Measurements from ENCODE around the gene UQCC3. TPM values are rescaled to one million over a fixed set of nuclear protein-coding genes. Genes with fewer than 3 reads are reported as not detected.

Gene UQCC3
- total and polyA plus RNA-seq, 2 donors (not counting 3 experiments of a cell fraction or from before 2014, with no cell fraction given), result 8.6 to 15.5 TPM

- ChIA-PET CTCF (interaction anchor here (0.8 kb wide), 1 partner anchor 223 kb away, joined by 3 read pairs; no protein-coding TSS in a partner anchor), POLR2A (interaction anchor here (2.5 kb wide), 1 partner anchor 18 kb away, joined by 13 read pairs; the partner anchor contains the start of genes C11orf98 and CSKMT)
- Histone ChIP-seq H3K9me3 (replicated peaks; ENCODE audit: control insufficient read depth, insufficient read depth, low read length) (no peaks in the 10 kb centered on the region), H3K9ac (replicated peaks; ENCODE audit: extremely low read depth, insufficient read depth, low read length) (no peak overlapping the region), H3K27ac (ENCODE audit: insufficient read depth, low read depth, low read length) (no peak overlapping the region), H3K27me3 (ENCODE audit: control insufficient read depth in 2 of 2, insufficient read depth in 2 of 2, low read length in 2 of 2) (no peaks in the 10 kb centered on the region), H3K36me3 (ENCODE audit: control insufficient read depth in 2 of 2, extremely low read depth in 1 of 2, insufficient read depth in 2 of 2, low read length in 2 of 2) (peaks cover 15 to 25% of the 10 kb centered on the region in 2 experiments), H3K4me2 (ENCODE audit: insufficient read depth, low read length) (no peak overlapping the region), H3K4me1 (ENCODE audit: control insufficient read depth, extremely low read depth, insufficient read depth, low read length) (peaks cover 13% of the 10 kb centered on the region), H3K79me2 (ENCODE audit: control insufficient read depth, insufficient read depth, low read length) (peaks cover 49% of the 10 kb centered on the region), H2AFZ (ENCODE audit: low read depth, low read length) (no peak overlapping the region), H3K9me1 (replicated peaks; ENCODE audit: control insufficient read depth, extremely low read depth, insufficient read depth, low read length) (no peaks in the 10 kb centered on the region), H3K4me3 (replicated peaks in 1 of 3; ENCODE audit: insufficient read depth in 1 of 3, low read depth in 1 of 3, low read length in 3 of 3) (no peak overlapping the region), H4K20me1 (replicated peaks; ENCODE audit: control insufficient read depth, extremely low read depth, insufficient read depth, low read length) (no peaks in the 10 kb centered on the region)
- intact Hi-C loops (cut with micrococcal nuclease), result no loop called here
- TF ChIP-seq POLR2A (IDR thresholded peaks at IDR 0.05; ENCODE audit: low read depth, low read length) (no peak), POLR2AphosphoS5 (IDR thresholded peaks at IDR 0.05; ENCODE audit: insufficient read depth, low read depth, low read length) (no peak), CTCF (IDR thresholded peaks at IDR 0.05; ENCODE audit: extremely low read depth in 1 of 2, insufficient read depth in 1 of 2, low read depth in 1 of 2, low read length in 2 of 2) (no peak), GATA2 (IDR thresholded peaks at IDR 0.05; ENCODE audit: insufficient read depth, insufficient read length, low read depth, low read length) (no peak), MYC (IDR thresholded peaks at IDR 0.05; ENCODE audit: low read depth, low read length) (no peak), FOS (IDR thresholded peaks at IDR 0.05; ENCODE audit: borderline replicate concordance, insufficient read depth, low read length) (no peak), JUN (IDR thresholded peaks at IDR 0.05; ENCODE audit: borderline replicate concordance, insufficient read depth, insufficient read length, low read depth) (no peak), EZH2 (IDR thresholded peaks at IDR 0.05; ENCODE audit: borderline replicate concordance, low read depth, low read length, severe bottlenecking) (no peak), MAX (IDR thresholded peaks at IDR 0.05; ENCODE audit: insufficient read depth, insufficient read length) (no peak)
- no peak for FAIRE-seq
- dilution Hi-C loops (cut with MboI; ENCODE audit: extremely low pct_ligation_motif_present, low sequenced_read_pairs), result no loop called here
- DNase-seq (ENCODE audit: low read depth, low spot score), result no peak
- no TSS peak for BruUV-seq (replicated peaks)
These were observed 23.9 kb upstream of the UQCC3 start for GRCh38 chr11:62647609-62648005.

Data from endothelial cell of umbilical vein (primary cell).